BJ (cell line): Measurements from ENCODE around the gene ATG7. TPM values are rescaled to one million over a fixed set of nuclear protein-coding genes. Genes with fewer than 3 reads are reported as not detected.

Source experiments
- CTCF ChIA-PET: fragments of 350-600 bp; formaldehyde crosslinking; extraction: SDS; loops from one replicate; lab custom pipeline; 2021; ENCODE audit warnings: antibody characterized with exemption, inconsistent platforms; lab: Yijun Ruan, JAX
- POLR2A ChIA-PET: fragments of 300-600 bp; sonication (Branson Sonifier 250); formaldehyde crosslinking; extraction: SDS; loops from one replicate; lab custom pipeline; 2021; ENCODE audit warnings: antibody characterized with exemption; lab: Charles Lee
- DNase-seq: peaks from one replicate; pipeline ENCODE4 v3.0.0-alpha.2; 2011; ENCODE audit warnings: low read depth
- H3K27me3 ChIP-seq: 2 replicates; pipeline ENCODE4 v1.6.0; 2011; ENCODE audit warnings: low read length; ENCODE audit not compliant: control insufficient read depth, insufficient read depth
- H3K36me3 ChIP-seq: 2 replicates; pipeline ENCODE4 v1.5.1; 2011; ENCODE audit warnings: low read length; ENCODE audit not compliant: control insufficient read depth, insufficient read depth
- H3K4me3 ChIP-seq: 2 replicates; pipeline ENCODE4 v1.5.1; 2011; ENCODE audit warnings: low read depth, mild to moderate bottlenecking, control low read depth, low read length
- CTCF ChIP-seq: IDR thresholded peaks from 2 replicates; pipeline ENCODE4 v1.5.1; 2011; ENCODE audit warnings: low read depth, mild to moderate bottlenecking, control low read depth, inconsistent platforms, low read length, moderate library complexity; ENCODE audit not compliant: insufficient read depth
- polyA plus RNA-seq: library from polyadenylated mRNA; depleted of rRNA; stranded (reverse); fragments of >200 nt; gene quantifications from 2 replicates; pipeline ENCODE4 v1.2.3, GENCODE V29; 2011

Gene ATG7
- polyA plus RNA-seq, 1 experiment, result 26.2 TPM

DNA sequence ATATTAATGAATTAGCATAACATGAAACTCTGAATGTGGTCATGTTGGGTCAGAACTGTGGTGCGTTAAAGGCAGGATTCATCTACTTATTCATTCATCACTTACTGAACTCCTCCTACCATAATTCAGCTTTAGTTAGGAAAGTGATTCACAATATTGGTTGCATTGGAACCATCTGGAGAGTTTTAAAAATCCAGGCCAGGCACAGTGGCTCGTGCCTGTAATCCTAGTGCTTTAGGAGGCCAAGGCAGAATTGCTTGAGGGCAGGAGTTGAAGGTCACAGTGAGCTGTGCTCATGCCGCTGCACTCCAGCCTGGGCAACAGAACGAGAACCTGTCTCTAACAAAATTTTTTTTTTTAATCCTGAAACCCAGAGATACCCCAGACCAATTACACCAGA lies 44.2 kb upstream of the ATG7 start:
- no peak for TF ChIP-seq CTCF
- ChIA-PET CTCF (interaction anchor here (0.6 to 1.0 kb wide), 2 partner anchors 167 to 1829 kb away, joined by 3 to 5 read pairs; no protein-coding TSS in a partner anchor), POLR2A (no interaction called here)

GRCh38 chr3:11230125-11230524 lies 42.1 kb upstream of the ATG7 start:
- Histone ChIP-seq H3K27me3 (no peaks in the 10 kb centered on the region), H3K36me3 (no peaks in the 10 kb centered on the region), H3K4me3 (no peak overlapping the region)
- TF ChIP-seq CTCF, result no peak
- no peak for DNase-seq
- ChIA-PET POLR2A (no interaction called here), CTCF (no interaction called here)

More for the DNA sequence above, 44.2 kb upstream of the ATG7 start:
- no peak for DNase-seq
- Histone ChIP-seq H3K4me3 (no peak overlapping the region), H3K36me3 (no peaks in the 10 kb centered on the region), H3K27me3 (no peaks in the 10 kb centered on the region)

GRCh38 chr3:11230832-11231231 lies 41.4 kb upstream of the ATG7 start:
- Histone ChIP-seq H3K27me3 (no peaks in the 10 kb centered on the region), H3K36me3 (no peaks in the 10 kb centered on the region), H3K4me3 (no peak overlapping the region)
- no peak for DNase-seq
- TF ChIP-seq CTCF, result no peak
- ChIA-PET CTCF (no interaction called here), POLR2A (no interaction called here)

DNA sequence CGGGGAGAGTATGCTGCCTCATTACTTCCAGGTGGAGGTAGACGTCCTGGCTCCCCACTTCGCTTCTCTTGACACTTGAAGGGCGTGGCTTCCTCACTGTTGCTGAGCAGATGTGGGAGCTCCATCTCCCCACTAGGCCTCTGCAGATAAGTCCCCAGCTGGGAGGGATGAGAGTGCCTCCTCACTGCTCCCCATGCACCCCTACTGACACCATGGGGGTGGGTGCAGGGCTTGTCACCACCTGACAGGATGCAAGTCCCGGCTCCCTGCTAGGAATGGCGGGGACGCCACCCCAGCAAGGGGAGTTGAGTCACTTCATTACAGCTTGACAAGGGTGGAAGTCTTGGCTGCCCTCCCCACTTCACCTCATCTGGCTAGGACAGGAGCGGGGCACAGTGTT lies 36.8 kb upstream of the ATG7 start:
- DNase-seq, result no peak
- ChIA-PET POLR2A (no interaction called here), CTCF (interaction anchor here (1.0 to 1.6 kb wide), 7 partner anchors 8 to 321 kb away, joined by 3 to 10 read pairs (median 3); no protein-coding TSS in a partner anchor)
- no peak for TF ChIP-seq CTCF
- Histone ChIP-seq H3K4me3 (no peak overlapping the region), H3K36me3 (no peaks in the 10 kb centered on the region), H3K27me3 (no peaks in the 10 kb centered on the region)

DNA sequence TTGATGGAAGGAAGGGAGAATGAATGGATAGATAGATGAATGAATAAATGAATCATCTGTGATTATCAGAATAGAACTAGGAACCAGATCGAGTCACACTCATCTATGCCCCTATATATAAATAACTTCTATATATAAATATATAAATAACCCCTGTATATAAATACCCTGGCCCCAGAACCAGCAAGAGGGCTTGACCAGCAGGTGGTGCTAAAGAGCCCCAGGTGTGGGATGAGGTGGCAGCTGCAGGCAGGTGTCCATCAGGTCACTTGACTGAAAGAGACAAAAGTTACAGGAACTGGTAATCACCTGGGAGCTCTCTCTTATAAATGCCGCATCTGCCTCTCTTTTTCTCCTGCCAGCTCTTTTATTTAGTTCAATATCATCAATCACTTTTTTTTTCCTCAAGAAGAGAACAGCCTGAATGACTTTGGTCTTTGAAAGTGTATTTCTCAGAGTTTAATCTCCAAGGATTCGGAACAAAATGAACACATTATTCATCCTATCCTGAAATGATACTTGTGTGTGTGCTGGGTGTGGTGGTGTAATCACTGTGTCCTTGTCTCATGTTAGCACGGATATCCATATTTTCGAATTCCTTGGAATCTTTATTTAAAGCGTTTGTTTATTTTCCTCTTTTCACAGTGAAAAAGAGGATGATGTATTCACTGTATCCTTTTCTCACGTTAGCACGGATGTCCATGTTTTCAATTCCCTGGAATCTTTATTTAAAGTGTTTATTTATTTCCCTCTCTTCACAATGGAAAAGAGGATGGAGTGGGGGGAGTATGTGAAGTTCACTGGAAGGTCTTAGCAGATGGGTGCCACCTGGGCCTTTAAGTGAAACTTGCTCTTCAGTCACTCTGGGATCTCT lies 35.4 kb upstream of the ATG7 start:
- peak; percentile 71 for DNase-seq
- Histone ChIP-seq H3K36me3 (no peaks in the 10 kb centered on the region), H3K4me3 (no peak overlapping the region), H3K27me3 (no peaks in the 10 kb centered on the region)
- CTCF ChIA-PET, result interaction anchor here (0.7 to 2.6 kb wide), 11 partner anchors 11 to 144 kb away, joined by 3 to 24 read pairs (median 3); partner anchors contain the start of gene ATG7
- peak; percentile 71 for TF ChIP-seq CTCF
- POLR2A ChIA-PET, result no interaction called here
